Fibroblast of lung (primary cell): Measurements from ENCODE around the gene ADI1.

ENCODE experiments used
- CTCF ChIP-seq, 2 donors: IDR thresholded peaks in 1 of 2; conservative IDR thresholded peaks in 1 of 2; 1 replicate in 1 of 2; 2 replicates in 1 of 2; pipeline ENCODE4 v1.5.1; 2011 to 2012; ENCODE audit warnings: low read length in 2 of 2, control low read depth in 1 of 2, inconsistent platforms in 1 of 2, low read depth in 1 of 2, mild to moderate bottlenecking in 1 of 2
- EZH2 ChIP-seq: IDR thresholded peaks from 2 replicates; pipeline ENCODE4 v1.5.1; 2012; ENCODE audit warnings: low read length, control low read depth, mild to moderate bottlenecking; ENCODE audit errors: missing control alignments

- TF ChIP-seq CTCF (conservative IDR thresholded peaks at IDR 0.05 in 1 of 2, IDR thresholded peaks at IDR 0.05 in 1 of 2; ENCODE audit: low read depth in 1 of 2, low read length in 2 of 2) (no peak), EZH2 (no peak)
These were observed 52.4 kb downstream of the ADI1 start for GRCh38 chr2:3466966-3467365.
